Measurements from ENCODE around the gene PLSCR3. TPM values are rescaled to one million over a fixed set of nuclear protein-coding genes. Genes with fewer than 3 reads are reported as not detected.

Gene PLSCR3
- total RNA-seq, 1 experiment from 2014 or later = 53.0 TPM

DNA sequence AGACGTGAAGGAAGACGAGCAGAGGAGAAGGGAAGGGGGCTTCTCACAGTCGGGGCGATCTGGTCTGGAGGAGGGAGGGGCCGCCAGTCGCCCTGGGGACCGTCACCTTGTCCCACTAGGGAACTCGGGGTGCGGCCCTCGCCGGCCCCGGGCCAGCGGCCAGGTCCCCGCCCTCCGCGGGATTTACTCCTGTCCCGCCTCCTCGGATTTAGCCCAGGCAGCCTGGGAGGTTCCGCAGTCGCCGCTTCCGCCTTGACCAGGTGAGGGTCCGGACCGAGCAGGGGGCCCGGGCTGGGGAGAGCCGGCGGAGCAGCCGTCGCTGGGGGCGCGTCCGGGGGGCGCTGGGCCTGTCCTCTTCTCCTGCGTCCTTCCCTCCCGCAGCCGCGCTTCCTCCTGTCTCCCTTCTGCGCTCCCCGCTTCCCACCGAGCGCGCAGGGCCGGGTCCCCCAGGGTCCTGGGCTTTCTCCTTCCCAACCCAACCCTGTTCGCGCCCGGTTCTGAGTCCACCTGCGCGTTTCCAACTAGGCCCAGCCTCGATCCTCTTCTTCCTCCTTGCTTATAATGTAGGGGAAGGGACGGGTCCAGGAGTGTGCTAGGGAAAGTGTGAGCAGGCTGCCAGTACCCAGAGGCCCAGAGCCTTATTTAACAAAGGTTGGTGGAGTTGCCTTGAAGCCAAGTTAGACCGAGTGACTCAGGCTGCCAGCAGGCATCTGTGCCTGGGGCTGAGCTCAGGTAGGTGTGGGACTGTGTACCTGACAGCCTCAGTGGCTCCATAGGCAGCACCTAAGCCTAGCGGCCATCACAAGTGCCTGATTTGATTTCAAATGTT is 13.3 kb downstream of the PLSCR3 start, which contains the start of gene TNK1:
Gene TNK1, plus strand, starts transcription at position 235 of the 829 bp plus-strand sequence. CDS start 1,838 bp downstream, outside the sequence.
- BruUV-seq (replicated peaks) = no TSS peak
- Histone ChIP-seq H3K27ac (0 out of 2 replicates have a peak within 1 kb of the TSS, but pooled peaks have one; percentile 28), H3K27me3 (ENCODE audit: insufficient read depth, low read depth) (no peaks in the 10 kb centered on the region), H3K4me2 (peak within 1 kb of the TSS; percentile 91), H3K4me3 (peak within 1 kb of the TSS; percentile 78), H3K79me2 (ENCODE audit: low read depth) (0 out of 2 replicates have a peak, but pooled peaks cover 4% of the 10 kb centered on the region), H3K9me3 (ENCODE audit: insufficient read depth, low read depth) (no peaks in the 10 kb centered on the region), H3K4me1 (replicated peaks; ENCODE audit: insufficient read depth) (no peaks in the 10 kb centered on the region), H3K9me2 (ENCODE audit: insufficient read depth) (no peaks in the 10 kb centered on the region), H2AFZ (peak within 1 kb of the TSS; percentile 81), H3K36me3 (ENCODE audit: low read depth) (no peaks in the 10 kb centered on the region), H3F3A (ENCODE audit: insufficient read depth, low read depth) (no peaks in the 10 kb centered on the region), H4K20me1 (ENCODE audit: insufficient read depth) (no peaks in the 10 kb centered on the region)
- CTCF ChIA-PET = interaction anchor here (0.5 kb wide), 1 partner anchor 269 kb away, joined by 3 read pairs; no protein-coding TSS in a partner anchor
- intact Hi-C loops (cut with micrococcal nuclease; ENCODE audit: unreplicated experiment) = loop anchor here (2.0 kb wide), 1 partner anchor 24 kb away; no protein-coding TSS in a partner anchor
- TF ChIP-seq, protein P1, sequence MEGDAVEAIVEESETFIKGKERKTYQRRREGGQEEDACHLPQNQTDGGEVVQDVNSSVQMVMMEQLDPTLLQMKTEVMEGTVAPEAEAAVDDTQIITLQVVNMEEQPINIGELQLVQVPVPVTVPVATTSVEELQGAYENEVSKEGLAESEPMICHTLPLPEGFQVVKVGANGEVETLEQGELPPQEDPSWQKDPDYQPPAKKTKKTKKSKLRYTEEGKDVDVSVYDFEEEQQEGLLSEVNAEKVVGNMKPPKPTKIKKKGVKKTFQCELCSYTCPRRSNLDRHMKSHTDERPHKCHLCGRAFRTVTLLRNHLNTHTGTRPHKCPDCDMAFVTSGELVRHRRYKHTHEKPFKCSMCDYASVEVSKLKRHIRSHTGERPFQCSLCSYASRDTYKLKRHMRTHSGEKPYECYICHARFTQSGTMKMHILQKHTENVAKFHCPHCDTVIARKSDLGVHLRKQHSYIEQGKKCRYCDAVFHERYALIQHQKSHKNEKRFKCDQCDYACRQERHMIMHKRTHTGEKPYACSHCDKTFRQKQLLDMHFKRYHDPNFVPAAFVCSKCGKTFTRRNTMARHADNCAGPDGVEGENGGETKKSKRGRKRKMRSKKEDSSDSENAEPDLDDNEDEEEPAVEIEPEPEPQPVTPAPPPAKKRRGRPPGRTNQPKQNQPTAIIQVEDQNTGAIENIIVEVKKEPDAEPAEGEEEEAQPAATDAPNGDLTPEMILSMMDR (conservative IDR thresholded peaks at IDR 0.05) = no peak
- POLR2A ChIA-PET (ENCODE audit: unreplicated experiment) = interaction anchor here (0.5 to 1.1 kb wide), 6 partner anchors 13 to 300 kb away, joined by 3 to 24 read pairs (median 4); partner anchors contain the start of genes PLSCR3, TMEM102 and TMEM256
- DNase-seq = peak; percentile 59 to 80

DNA sequence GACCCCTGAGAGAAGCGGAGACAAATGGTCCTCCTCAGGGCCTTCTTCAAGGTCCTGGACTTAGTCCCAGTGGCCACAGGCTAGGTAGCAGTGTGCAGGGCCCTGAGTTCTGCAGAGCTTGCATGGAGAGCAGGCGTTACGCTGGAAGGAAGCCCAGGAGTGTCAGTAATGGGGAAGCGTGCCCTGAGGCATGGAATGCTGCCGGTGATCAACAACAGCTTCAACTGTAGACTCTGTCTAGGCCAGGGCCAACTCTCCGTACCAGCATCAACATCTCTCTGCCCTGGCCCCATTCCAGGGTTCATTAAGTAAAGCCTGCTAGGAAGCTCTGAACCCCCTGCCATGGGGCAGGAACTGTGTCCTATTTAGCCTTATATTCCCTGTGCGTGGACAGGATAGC is 14.0 kb downstream of the PLSCR3 start:
- ChIA-PET CTCF (interaction anchor here (0.5 kb wide), 1 partner anchor 25 kb away, joined by 9 read pairs; no protein-coding TSS in a partner anchor), POLR2A (ENCODE audit: unreplicated experiment) (interaction anchor here (0.5 to 1.0 kb wide), 4 partner anchors 51 to 199 kb away, joined by 3 to 4 read pairs (median 4); partner anchors contain the start of genes CD68 and NEURL4)
- H3F3A ChIP-seq (ENCODE audit: insufficient read depth, low read depth) = no peaks in the 10 kb centered on the region
- H3K9me3 ChIP-seq (ENCODE audit: insufficient read depth, low read depth) = no peaks in the 10 kb centered on the region
- intact Hi-C loops (cut with micrococcal nuclease; ENCODE audit: unreplicated experiment) = loop anchor here (2.0 kb wide), 1 partner anchor 24 kb away; no protein-coding TSS in a partner anchor
- no peaks in the 10 kb centered on the region for H4K20me1 ChIP-seq (ENCODE audit: insufficient read depth)
- no peaks in the 10 kb centered on the region for H3K27me3 ChIP-seq (ENCODE audit: insufficient read depth, low read depth)
- no peak for TF ChIP-seq EZH2 (IDR thresholded peaks at IDR 0.05; ENCODE audit: low read depth)
- TF ChIP-seq, protein P1 (conservative IDR thresholded peaks at IDR 0.05) = no peak
- peak in 1 of 2 experiments; percentile 44 for DNase-seq
- H3K9me2 ChIP-seq (ENCODE audit: insufficient read depth) = no peaks in the 10 kb centered on the region
- H3K4me3 ChIP-seq = peak overlapping the region; percentile 78
- H3K79me2 ChIP-seq (ENCODE audit: low read depth) = 0 out of 2 replicates have a peak, but pooled peaks cover 4% of the 10 kb centered on the region
- BruUV-seq (replicated peaks) = no TSS peak
- peak overlapping the region; percentile 91 for H3K4me2 ChIP-seq
- H3K36me3 ChIP-seq (ENCODE audit: low read depth) = no peaks in the 10 kb centered on the region
- H3K27ac ChIP-seq = no peak overlapping the region
- peak overlapping the region; percentile 81 for H2AFZ ChIP-seq
- H3K4me1 ChIP-seq (replicated peaks; ENCODE audit: insufficient read depth) = no peaks in the 10 kb centered on the region

DNA sequence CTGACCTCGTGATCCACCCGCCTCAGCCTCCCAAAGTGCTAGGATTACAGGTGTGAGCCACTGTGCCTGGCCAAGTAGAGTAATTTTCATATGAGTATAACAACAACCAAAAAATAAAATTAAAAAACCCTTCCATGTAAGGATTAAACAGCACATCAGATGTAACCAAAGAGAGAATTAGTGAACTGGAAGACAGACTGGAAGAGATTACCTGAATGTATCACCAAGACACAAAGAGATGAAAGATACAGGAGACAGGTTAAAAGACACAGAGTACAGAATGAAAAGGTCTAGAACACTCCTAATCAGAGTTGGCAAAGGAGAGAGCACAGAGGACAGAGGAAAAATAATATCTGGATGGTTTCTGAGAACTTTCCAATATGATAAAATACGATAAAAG is 15.2 kb downstream of the PLSCR3 start:
- H3K4me3 ChIP-seq = no peak overlapping the region
- H3K27ac ChIP-seq = no peak overlapping the region
- 0 out of 2 replicates have a peak, but pooled peaks cover 4% of the 10 kb centered on the region for H3K79me2 ChIP-seq (ENCODE audit: low read depth)
- H3F3A ChIP-seq (ENCODE audit: insufficient read depth, low read depth) = no peaks in the 10 kb centered on the region
- H3K4me1 ChIP-seq (replicated peaks; ENCODE audit: insufficient read depth) = no peaks in the 10 kb centered on the region
- POLR2A ChIA-PET (ENCODE audit: unreplicated experiment) = no interaction called here
- intact Hi-C loops (cut with micrococcal nuclease; ENCODE audit: unreplicated experiment) = no loop called here
- no peaks in the 10 kb centered on the region for H4K20me1 ChIP-seq (ENCODE audit: insufficient read depth)
- no peak overlapping the region for H3K4me2 ChIP-seq
- CTCF ChIA-PET = no interaction called here
- H2AFZ ChIP-seq = no peak overlapping the region
- TF ChIP-seq, protein P1 (conservative IDR thresholded peaks at IDR 0.05) = no peak
- no peak for TF ChIP-seq EZH2 (IDR thresholded peaks at IDR 0.05; ENCODE audit: low read depth)
- no TSS peak for BruUV-seq (replicated peaks)
- no peaks in the 10 kb centered on the region for H3K9me2 ChIP-seq (ENCODE audit: insufficient read depth)
- no peaks in the 10 kb centered on the region for H3K36me3 ChIP-seq (ENCODE audit: low read depth)
- H3K27me3 ChIP-seq (ENCODE audit: insufficient read depth, low read depth) = no peaks in the 10 kb centered on the region
- H3K9me3 ChIP-seq (ENCODE audit: insufficient read depth, low read depth) = no peaks in the 10 kb centered on the region
- DNase-seq = no peak
